ENCODE results near the gene VASH1. TPM values are rescaled to one million over a fixed set of nuclear protein-coding genes. Genes with fewer than 3 reads are reported as not detected.
A peak's percentile ranks its signal among the peaks of the same experiment; 100 is the strongest.

Gene VASH1
- total and polyA plus RNA-seq, 12 donors = 9.1 to 20.2 (median 13.4) TPM

GRCh38 chr14:76755610-76756370 lies 5.5 kb upstream of the VASH1 start:
- Histone ChIP-seq H3K4me3 (no peak overlapping the region), H3K4me1 (peaks cover 5 to 13% (median 6%) of the 10 kb centered on the region in 9 donors), H3K27me3 (peaks cover 0 to 7% (median 0%) of the 10 kb centered on the region in 7 donors), H3K9me3 (no peaks in the 10 kb centered on the region), H3K36me3 (no peaks in the 10 kb centered on the region), H3K27ac (no peak overlapping the region)
- intact Hi-C loops (cut with DNase I) = no loop called here
- TF ChIP-seq CTCF (IDR thresholded peaks at IDR 0.05) = no peak
- DNase-seq (no peak), ATAC-seq (no peak)
- WGBS, 2 donors = 81 to 82% methylated on average over 9 of the region's 9 CpGs

- peaks cover 5 to 16% (median 9%) of the 10 kb centered on the region in 9 donors for H3K4me1 ChIP-seq
- no peak overlapping the region for H3K27ac ChIP-seq
- H3K4me3 ChIP-seq = no peak overlapping the region
- peaks cover 0 to 12% (median 0%) of the 10 kb centered on the region in 7 donors for H3K27me3 ChIP-seq
- H3K36me3 ChIP-seq = no peaks in the 10 kb centered on the region
- ATAC-seq = no peak
- intact Hi-C loops (cut with DNase I) = no loop called here
- TF ChIP-seq CTCF (IDR thresholded peaks at IDR 0.05) = no peak
- no peak for DNase-seq
- WGBS, 2 donors = 76 to 79% methylated on average over 6 of the region's 6 CpGs
- no peaks in the 10 kb centered on the region for H3K9me3 ChIP-seq
These were observed 4.9 kb upstream of the VASH1 start for GRCh38 chr14:76756371-76756750.

GRCh38 chr14:76759589-76759988 lies 1.7 kb upstream of the VASH1 start:
- no peak for DNase-seq
- Histone ChIP-seq H3K4me3 (no peak overlapping the region), H3K4me1 (peaks cover 7 to 39% (median 29%) of the 10 kb centered on the region in 9 donors), H3K36me3 (no peaks in the 10 kb centered on the region), H3K27me3 (peaks cover 0 to 21% (median 0%) of the 10 kb centered on the region in 7 donors), H3K27ac (peak overlapping the region in 1 of 10 donors; percentile 97), H3K9me3 (no peaks in the 10 kb centered on the region)
- no peak for TF ChIP-seq CTCF (IDR thresholded peaks at IDR 0.05)
- no peak for ATAC-seq
- WGBS, 2 donors = 84 to 88% methylated on average over 4 of the region's 4 CpGs
- intact Hi-C loops (cut with DNase I) = no loop called here

- DNase-seq (no peak), ATAC-seq (peak in 4 of 8 donors; percentile 4 to 43 (median 19))
- WGBS, 2 donors = 39 to 44% methylated on average over 26 of the region's 26 CpGs
- Histone ChIP-seq H3K36me3 (peaks cover 0 to 2% (median 0%) of the 10 kb centered on the region in 9 donors), H3K4me3 (peak overlapping the region; percentile 69 to 93 (median 87)), H3K4me1 (peaks cover 7 to 48% (median 39%) of the 10 kb centered on the region in 9 donors), H3K9me3 (no peaks in the 10 kb centered on the region), H3K27ac (peak overlapping the region; percentile 68 to 97 (median 93)), H3K27me3 (peaks cover 0 to 21% (median 0%) of the 10 kb centered on the region in 7 donors)
- TF ChIP-seq CTCF (IDR thresholded peaks at IDR 0.05) = no peak
- intact Hi-C loops (cut with DNase I) = loop anchor here in 4 of 10 donors (2.0 to 5.0 kb wide), 3 partner anchors 40 to 48 kb away; no protein-coding TSS in a partner anchor
These were observed 735 bp upstream of the VASH1 start for GRCh38 chr14:76760331-76761135.
